ENCODE measurements around the gene PRKG1.

PRKG1 gene

DNA sequence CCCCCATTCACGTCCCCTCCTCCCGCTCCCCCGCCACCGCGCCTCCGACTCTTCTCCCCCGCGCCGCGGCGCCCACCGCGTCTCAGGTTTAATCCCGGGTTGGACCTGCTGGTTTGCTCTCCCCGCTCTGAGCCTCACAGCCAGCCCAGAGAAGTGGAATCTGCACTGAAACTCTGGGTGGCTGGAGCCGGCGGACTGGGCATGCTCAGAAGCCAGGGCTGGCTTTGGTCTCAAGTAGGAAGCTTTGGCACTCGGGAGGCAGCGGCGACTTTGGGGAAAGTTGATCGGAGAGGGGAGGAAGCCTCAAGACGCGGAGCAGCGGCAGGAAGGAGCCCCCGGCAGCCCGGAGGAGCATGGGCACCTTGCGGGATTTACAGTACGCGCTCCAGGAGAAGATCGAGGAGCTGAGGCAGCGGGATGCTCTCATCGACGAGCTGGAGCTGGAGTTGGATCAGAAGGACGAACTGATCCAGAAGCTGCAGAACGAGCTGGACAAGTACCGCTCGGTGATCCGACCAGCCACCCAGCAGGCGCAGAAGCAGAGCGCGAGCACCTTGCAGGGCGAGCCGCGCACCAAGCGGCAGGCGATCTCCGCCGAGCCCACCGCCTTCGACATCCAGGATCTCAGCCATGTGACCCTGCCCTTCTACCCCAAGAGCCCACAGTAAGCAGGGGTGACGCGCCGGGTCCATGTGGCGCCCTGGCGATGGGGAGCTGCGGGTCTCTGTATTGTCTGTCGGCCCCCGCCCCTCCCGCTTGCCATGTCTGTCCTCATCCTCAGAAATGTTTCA, at the start of gene PRKG1:
PRKG1 (plus strand) TSS at position 250 of the 791 bp plus-strand sequence.
- no peak for DNase-seq (ENCODE audit: low read depth)

GRCh38 chr10:51028420-51028819, 45.9 kb upstream of the PRKG1 start:
- no peak for DNase-seq (ENCODE audit: low read depth)

DNA sequence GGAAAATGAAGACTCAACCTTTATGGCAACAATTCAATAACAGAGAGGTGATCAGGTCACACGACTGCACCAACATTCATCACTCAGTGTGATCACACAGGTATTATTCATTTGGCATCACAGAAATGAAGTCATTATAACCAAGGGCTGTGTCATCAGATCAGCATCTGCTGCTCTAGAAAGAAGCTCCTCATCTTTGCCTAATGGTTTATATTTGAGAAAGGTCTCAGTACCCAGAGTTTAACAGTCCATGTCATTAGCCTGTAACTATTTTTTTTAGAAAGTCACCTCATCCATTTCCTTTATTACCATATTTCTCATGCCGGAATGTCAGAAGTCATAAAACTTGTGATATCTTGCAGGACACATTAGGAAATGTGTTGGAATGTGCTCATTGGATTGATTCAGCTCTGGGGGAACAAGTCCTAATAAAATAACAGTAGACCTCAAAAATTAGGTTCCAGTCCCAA, 45.1 kb upstream of the PRKG1 start:
- no peak for DNase-seq (ENCODE audit: low read depth)

DNA sequence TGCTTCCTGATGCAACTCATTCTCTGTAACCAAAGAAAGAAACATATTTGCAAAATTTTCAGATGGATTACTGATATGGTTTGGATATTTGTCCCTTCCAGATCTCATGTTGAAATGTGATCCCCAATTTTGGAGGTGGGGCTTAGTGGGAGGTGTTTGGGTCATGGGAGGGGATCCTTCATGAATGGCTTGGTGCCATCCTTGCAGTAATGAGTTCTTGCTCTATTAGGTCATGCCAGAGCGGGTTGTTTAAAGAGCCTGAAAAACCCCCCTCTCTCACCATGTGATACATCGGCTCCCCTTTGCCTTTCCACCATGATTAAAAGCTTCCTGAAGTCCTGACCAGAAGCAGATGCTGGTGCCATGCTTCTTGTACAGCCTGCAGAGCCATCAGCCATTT, 43.8 kb upstream of the PRKG1 start:
- no peak for DNase-seq (ENCODE audit: low read depth)

GRCh38 chr10:51031950-51032349, 42.3 kb upstream of the PRKG1 start:
- no peak for DNase-seq (ENCODE audit: low read depth)

DNA sequence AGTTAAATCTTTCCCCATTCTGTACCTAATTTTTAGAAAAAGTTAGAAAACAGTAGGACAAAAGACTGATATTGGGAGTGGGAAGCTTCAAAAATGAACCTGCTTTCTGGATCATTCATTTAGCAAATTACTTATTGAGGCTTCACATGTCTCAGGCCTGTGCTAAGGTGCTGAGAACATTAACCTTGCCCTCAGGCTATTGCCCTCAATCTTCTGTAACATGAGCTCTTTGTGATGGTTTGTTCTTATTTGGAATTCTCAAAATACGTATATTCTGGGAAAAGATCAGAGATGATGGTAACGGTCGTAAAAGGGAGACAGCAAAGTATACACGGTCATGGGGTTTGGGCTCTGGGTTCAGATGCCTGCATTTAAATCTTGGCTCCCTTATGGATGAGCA, 39.5 kb upstream of the PRKG1 start:
- no peak for DNase-seq (ENCODE audit: low read depth)

DNA sequence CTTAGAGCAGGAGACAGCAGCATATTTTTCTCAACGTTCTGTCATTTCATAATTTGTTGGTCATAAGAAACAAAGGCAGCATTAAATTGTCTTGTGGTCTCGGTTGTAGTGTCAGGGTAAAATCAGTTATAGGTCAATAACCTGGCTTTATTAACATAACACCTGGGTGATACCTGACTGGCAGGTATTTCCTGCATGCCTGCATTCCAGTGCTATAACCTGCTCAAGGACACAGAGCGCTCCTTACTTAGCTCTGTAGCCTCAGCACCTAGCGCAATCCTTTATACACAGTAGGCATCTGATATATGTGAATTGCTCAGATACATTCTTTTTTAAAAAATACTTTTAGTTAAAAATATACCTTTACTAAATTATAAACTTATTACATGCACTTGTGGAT, 38.9 kb upstream of the PRKG1 start:
- DNase-seq (ENCODE audit: low read depth), result no peak

DNA sequence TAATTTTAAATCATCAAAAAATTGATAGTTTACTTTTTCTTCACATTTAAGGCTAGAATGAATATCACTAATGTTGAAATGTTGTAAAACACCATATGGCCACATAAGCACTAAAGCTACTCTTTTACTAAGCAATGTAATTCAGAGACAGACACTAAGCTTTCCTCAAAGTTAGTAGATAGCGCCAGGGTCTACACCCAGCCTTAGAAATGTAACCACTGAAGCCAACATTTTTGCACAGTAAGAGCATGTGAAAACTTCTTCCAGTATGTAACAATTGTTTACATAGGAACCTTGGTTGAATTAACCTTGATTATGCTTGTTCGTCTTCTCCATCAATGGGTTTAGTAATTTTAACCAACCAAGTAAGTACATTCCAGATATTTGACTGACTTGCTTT, 28.4 kb upstream of the PRKG1 start:
- no peak for DNase-seq (ENCODE audit: low read depth)

DNA sequence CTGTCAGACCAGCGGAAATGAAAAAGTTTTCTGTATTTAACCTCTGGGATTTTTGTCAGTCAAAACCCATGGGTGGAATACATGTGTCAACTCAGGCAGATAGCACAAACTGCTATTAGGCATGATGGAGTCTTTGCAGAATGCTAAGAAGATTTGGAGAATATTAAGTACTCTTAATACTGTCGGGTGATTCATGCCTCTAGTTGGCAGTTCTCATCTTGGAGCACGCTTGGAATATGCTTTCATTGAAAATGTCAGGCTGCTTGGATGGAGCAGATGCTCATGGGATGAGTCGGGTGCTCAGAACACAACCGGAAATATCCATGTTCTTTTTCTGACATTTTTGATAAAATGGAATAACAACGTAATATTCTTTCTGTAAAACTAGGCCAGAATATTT, 27.6 kb upstream of the PRKG1 start:
- DNase-seq (ENCODE audit: low read depth), result no peak

GRCh38 chr10:51047857-51048256, 26.4 kb upstream of the PRKG1 start:
- no peak for DNase-seq (ENCODE audit: low read depth)

- DNase-seq (ENCODE audit: low read depth), result no peak
Measured at GRCh38 chr10:51048792-51049191, 25.5 kb upstream of the PRKG1 start.

- no peak for DNase-seq (ENCODE audit: low read depth)
Measured at GRCh38 chr10:51052163-51052562, 22.1 kb upstream of the PRKG1 start.

- DNase-seq (ENCODE audit: low read depth), result no peak
Measured at GRCh38 chr10:51057925-51058324, 16.4 kb upstream of the PRKG1 start.

- no peak for DNase-seq (ENCODE audit: low read depth)
Measured at GRCh38 chr10:51063166-51063565, 11.1 kb upstream of the PRKG1 start.

DNA sequence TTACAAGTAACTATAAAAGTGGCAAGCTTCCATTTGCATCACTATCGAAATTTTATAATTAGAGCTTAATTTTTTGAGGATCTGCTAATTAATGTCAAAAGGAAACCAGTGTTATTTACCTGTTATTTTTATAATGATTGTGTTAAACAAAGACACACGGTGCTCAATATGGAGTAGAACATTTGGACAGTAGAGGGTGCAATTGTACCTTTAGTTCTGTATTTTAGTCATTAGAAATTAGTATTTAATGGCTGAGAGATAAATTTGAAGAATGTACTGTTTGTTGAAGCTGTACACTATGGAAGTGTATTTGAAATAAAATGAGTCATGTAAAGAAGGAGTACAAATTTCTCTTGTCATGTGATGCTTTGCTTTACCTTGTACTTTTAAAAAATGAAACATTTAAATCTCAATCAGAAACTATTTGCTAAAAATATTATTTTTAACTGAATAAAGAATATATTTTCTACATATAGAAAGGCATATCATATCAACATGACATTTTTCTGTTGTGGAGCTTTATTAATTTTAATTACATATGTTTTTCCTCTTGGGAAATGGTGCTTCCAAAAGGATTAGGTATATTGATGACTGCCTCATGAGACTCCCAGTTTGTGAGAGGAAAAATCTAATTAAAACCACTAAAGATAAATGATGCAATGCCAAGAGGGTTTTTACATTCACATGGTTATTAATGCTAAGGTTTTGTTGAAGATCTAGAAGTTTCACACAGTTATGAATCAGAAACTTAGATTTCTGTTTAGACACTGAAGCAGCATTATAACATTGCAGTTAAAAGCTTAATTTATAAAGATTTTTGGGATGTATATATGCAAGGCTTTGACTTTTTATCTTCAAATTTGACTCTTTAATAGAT, 10.4 kb upstream of the PRKG1 start:
- DNase-seq (ENCODE audit: low read depth), result no peak

DNA sequence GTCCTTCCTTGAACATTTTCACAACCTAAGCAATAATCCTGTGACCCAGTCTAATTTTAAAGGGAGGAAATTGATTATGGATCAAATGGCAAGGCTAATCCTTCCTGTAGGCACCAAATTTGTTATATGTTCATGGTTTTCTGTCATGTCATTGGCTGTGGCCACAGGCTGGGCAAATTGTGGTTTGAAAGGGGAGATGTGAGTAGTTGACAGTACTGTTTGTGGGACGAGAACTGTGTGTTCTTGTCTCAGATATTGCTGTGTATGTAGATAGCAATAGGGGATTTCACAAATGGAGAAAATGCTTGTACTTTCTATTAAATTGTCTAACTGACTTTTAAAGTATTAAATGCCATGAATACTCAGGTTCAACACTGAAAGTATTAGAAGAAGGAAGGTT, 8.1 kb upstream of the PRKG1 start:
- no peak for DNase-seq (ENCODE audit: low read depth)

DNA sequence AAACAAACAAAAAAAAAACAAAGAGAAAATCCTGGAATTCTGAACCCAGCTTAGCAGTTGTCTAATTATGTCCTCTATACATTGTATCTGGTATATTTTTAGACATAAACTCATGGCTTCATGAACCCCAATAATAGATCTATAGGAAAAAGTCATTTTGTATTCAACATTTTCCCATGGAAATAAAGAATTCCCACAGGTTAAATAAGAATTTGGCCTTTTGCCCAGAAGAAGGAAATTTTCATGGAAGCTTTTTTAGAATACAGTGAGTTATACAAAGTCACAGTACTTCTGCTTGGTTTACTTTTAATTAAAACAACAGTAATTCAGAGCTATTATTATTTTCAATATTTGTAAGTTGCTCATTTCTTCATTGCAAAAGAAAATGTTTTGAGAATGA, 2.1 kb upstream of the PRKG1 start:
- DNase-seq (ENCODE audit: low read depth), result no peak

DNA sequence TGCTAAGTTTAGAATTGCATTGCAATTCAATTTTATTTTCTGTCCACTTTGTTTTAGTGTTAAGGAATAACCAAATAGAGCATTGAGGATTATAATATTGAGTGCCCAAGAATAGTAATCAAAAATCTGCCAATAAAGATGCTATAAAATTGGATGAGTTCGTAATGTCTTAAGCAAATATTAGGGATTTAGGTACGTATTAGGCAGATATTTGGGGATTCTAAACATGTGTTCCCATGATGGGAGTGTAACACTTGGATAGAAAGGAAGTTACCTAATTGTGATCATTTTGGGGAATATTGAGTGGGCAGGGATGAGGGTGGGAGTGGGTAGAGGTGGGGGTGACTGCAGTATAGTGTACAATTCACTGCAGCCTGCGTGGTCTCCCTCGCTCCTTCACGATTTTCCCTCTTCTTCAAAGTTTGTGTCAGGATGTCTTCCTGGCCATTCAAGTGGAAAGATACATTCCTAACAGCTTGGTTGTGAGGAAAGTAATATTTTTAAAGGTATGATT, 1.3 kb upstream of the PRKG1 start:
- no peak for DNase-seq (ENCODE audit: low read depth)

GRCh38 chr10:51073453-51074237, 642 bp upstream of the PRKG1 start:
- no peak for DNase-seq (ENCODE audit: low read depth)

- DNase-seq (ENCODE audit: low read depth), result no peak
Measured at GRCh38 chr10:51075043-51075872, 971 bp downstream of the PRKG1 start.

- DNase-seq (ENCODE audit: low read depth), result no peak
Measured at GRCh38 chr10:51075873-51076229, 1.6 kb downstream of the PRKG1 start.

Data from activated T-helper 1 cell treated with Interleukin-2 at 50 U/mL for 16 hours (primary cell).